GM12874 (cell line): ENCODE measurements around the gene DYNLT3.

ENCODE experiments used
- CTCF ChIP-seq: IDR thresholded peaks from 2 replicates; pipeline ENCODE4 v1.5.1; 2011; ENCODE audit warnings: low read depth, mild to moderate bottlenecking, control low read depth, low read length, moderate library complexity; ENCODE audit not compliant: insufficient read depth

The DYNLT3 gene

DNA sequence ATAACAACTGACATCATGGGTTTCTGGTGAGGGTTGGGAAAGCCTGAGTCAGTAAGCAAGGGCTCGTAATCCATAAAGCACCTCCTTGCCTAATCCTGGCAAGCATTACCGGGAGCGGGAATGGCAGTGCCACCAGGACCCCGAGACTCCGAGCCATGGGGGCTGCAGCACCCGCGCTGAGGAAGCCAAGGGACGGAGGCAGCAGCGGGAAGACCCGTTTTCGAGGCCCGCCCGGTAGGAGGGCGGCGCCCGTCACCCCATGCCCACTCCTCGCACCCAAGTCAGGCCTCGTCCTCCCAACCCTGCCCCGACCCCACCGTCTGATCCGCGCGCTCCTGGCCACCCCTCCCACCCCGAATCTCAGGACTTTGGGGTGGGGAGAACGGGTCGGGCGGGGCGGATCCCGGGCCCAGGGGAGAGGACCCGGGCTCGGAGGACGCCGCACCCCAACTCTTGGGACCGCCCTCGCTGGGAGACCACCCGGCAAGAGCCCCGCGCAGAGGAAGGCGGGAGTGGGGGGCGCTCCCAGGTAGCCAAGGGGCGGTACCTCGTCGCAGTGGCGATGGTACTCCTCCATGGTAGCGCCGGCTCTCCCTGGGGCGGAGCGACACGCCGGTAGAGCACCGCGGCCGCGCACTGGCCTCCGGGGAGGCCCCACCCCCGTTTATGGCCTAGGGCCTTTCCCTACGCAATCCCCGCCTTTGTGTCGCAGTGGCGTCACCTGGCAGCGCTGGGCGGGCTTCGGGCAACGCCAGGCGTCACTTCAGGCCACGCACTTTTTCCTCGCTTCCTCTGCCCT, at the start of gene DYNLT3:
Gene DYNLT3 (minus strand): TSS at position 638 of the 799 bp plus-strand sequence. CDS start 61 bp downstream, at position 577.
- TF ChIP-seq CTCF = no peak

DNA sequence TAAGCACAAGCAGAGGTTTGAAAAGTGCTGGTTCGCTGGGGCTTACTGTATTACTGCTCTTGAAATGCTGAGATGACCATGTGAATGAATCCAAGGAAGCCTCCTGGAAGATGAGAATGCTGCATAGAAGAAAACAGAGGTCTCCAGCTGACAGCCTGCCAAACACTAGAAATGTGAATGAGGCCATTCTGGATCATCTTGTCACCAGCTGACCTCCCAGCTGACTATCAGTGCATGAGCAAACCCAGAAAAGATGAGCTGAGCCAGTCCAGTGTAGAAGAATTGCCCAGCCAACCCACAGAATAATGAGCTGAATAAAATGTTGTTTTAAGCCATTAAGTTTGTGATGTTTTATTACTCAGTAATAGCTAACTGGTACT, 49.1 kb upstream of the DYNLT3 start:
- TF ChIP-seq CTCF = no peak

DNA sequence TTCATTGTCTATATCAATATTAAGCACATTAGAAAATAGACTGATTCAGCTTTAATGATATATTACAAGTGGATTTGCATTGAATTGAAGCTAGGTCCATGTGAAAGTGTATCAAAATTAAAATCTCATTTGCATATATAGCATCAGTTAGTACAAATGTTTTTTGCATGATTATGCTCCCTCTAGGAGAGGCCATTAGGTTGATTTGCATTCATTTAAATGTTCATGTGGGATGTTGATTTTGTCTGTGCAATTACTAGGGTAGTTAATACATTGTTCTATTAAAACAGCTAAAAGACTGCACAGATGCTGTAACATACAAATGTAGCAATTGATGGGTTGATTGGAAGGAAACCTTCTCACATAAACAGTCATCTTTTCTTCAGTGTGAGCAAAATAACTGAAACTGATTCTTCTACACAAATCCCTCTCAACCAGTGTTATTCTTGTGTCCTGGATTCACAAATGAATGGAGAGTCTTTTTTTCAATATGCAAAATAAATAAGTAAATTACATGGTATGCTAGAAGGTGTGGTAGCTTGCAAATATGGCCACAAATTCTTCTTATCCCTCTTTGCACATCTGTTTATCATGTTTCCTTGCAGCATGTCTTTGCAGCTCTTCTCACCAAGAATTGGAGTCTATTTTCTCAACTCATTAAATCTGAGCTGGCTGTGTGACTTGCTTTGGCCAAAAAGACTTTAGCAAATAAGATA, 48.6 kb upstream of the DYNLT3 start:
- TF ChIP-seq CTCF = no peak

DNA sequence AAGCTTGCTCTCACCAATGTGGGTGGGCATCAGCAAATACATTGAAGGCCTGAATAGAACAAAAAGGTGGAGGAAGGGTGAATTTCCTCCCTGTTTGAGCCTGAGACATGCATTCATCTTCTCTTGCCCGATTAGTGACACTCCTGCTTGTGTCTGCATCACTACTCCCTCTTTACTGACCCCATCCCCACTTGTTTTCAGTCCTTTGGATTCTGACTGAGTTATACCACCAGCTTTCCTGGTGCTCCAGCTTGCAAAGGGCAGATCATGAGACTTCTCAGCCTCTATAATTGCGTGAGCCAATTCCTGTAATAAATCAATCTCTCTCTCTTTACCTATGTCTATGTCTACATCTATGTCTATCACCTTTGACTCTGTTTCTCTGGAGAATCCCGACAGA, 47.4 kb upstream of the DYNLT3 start:
- TF ChIP-seq CTCF = no peak

DNA sequence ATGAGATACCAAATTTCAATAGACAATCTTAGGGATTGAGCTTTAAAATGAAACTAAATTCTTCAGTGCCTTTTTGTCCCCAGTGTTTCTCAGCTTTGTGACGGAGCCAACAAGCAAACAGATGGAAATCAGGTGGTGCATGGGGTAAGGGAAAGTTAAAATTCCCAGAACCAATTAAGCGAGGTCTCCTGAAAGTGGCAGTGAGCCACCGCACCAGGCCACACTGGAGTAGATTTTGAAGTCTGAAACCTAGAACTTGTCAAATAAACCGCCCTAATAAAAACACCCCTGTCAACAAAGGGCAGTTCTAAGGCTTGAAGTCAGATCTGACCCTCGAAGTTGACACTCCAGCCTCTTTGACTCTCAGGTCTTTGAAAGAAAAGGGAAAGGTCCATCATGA, 40.6 kb upstream of the DYNLT3 start:
- no peak for TF ChIP-seq CTCF

DNA sequence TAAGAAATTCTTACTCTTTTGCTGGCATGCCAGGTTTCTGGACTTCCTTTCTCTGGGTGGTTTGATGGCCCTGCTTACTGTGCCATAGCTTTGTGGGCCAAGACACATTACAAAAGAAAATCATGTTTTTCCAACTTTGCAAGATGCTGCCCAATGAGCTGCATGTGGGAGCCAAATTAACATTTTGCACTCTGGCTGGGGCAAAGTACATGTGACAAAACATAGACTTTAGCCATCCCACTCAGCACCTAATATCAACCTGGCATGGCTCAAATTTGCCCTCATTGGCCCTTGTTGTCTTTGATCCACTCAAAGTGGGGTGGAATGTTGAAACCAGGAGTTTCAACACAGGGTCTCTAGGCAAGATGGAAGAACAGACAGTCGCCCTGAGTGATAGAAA, 40.0 kb upstream of the DYNLT3 start:
- no peak for TF ChIP-seq CTCF

DNA sequence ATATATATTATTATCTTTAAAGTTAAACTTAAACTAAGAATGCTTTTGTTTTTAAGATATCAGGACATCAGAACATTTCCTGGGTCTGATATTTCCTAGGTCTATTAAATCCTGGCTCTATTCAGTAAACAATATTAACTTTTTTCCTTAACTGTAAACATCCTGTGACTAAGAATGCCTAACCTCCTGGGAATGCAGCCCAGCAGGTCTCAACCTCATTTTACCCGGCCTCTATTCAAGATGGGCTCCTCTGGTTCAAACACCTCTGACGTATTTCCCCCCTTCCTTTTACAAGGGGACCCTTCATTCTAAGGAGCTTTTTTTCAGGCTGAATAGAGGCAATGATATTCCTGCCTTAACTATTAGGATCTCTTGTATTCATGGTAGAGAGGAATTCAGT, 35.8 kb upstream of the DYNLT3 start:
- TF ChIP-seq CTCF = no peak
